ENCODE data around the gene ZNF677.
"Not testable (repeated sequence)": the region's sequence is repeated elsewhere in the genome, so short reads cannot be mapped to it uniquely, and the experiment has no call there.

The ZNF677 gene

DNA sequence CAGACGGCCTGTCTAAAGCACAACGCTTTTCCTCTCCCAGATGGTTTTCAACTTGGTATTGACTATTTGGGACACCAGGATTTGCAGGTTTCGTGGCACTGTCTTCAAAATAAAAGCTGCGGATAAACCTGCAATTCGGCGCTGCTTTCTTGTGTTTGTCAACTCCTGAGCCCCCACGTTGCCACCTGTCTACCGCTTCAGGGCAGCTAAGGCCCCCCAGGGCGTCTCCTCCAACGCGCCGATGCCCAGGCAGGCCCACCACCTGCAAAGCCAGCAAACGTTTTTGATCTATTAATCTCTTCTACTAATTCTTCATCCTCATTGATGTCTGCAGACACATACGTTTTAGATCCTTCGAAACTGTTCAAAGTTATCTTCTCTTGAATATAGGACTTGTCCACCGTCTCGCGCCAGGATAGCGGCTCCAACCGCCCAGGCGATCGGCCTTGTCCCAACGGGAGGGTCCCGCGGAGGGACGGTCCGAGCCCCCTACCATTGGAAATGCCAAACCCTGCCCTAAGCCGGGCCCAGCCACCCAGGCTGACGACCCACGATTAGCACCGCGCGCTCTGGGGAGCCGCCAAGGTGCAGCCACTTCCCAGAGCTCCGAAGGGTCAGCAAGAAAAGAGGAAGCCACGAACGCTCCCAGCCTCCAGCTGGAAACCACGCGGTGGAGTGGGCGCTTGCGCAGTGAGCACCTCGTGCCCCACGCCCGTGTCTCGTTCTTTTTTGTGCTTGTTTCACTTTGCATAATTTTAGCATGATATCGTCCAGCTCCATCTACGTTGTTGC is 36.3 kb upstream of the ZNF677 start:
- no peak overlapping the region for H4K91ac ChIP-seq (ENCODE audit: low read length)
- DNase-seq: no peak
- H3K18ac ChIP-seq (ENCODE audit: low read depth in 1 of 2, low read length in 2 of 2): no peak overlapping the region
- H3K4me3 ChIP-seq (ENCODE audit: insufficient read depth in 1 of 2, low read depth in 1 of 2, low read length in 2 of 2): peak overlapping the region in 1 of 2 experiments; percentile 24
- no peak overlapping the region for H3K14ac ChIP-seq (ENCODE audit: low read length in 2 of 2)
- H3K36me3 ChIP-seq (ENCODE audit: control insufficient read depth in 1 of 2, insufficient read depth in 2 of 2, low read depth in 1 of 2, low read length in 2 of 2): no peaks in the 10 kb centered on the region
- H2AK5ac ChIP-seq (ENCODE audit: low read length, severe bottlenecking): no peak overlapping the region
- no peak overlapping the region for H3K9ac ChIP-seq (ENCODE audit: low read length)
- H3K27me3 ChIP-seq (ENCODE audit: control insufficient read depth in 1 of 2, insufficient read depth in 1 of 2, low read length in 2 of 2): no peaks in the 10 kb centered on the region
- no peak overlapping the region for H2BK12ac ChIP-seq (ENCODE audit: low read length in 2 of 2)
- H2BK120ac ChIP-seq (ENCODE audit: low read depth, low read length): no peak overlapping the region
- no peak overlapping the region for H2BK15ac ChIP-seq (ENCODE audit: low read depth, poor library complexity, severe bottlenecking)
- H4K8ac ChIP-seq (ENCODE audit: low read length): no peak overlapping the region
- H2AFZ ChIP-seq (ENCODE audit: low read depth, low read length): no peak overlapping the region
- H3K9me3 ChIP-seq (ENCODE audit: control insufficient read depth, low read length): peaks cover 54% of the 10 kb centered on the region
- H3K4me1 ChIP-seq (ENCODE audit: control insufficient read depth, insufficient read depth, low read depth, low read length): no peaks in the 10 kb centered on the region
- 93% methylated on average over 47 of the region's 47 CpGs for WGBS
- H3K79me1 ChIP-seq (replicated peaks; ENCODE audit: low read length, poor library complexity, severe bottlenecking): no peaks in the 10 kb centered on the region
- no peak overlapping the region for H3K27ac ChIP-seq (ENCODE audit: low read length, poor library complexity, severe bottlenecking)
- no peak overlapping the region for H3K23ac ChIP-seq (ENCODE audit: low read length in 2 of 2)
- no peak overlapping the region for H2BK5ac ChIP-seq (ENCODE audit: low read depth, low read length, poor library complexity, severe bottlenecking)
- H3K4me2 ChIP-seq (ENCODE audit: low read length, poor library complexity, severe bottlenecking): no peak overlapping the region
- H3K4ac ChIP-seq (ENCODE audit: low read depth in 1 of 2, low read length in 2 of 2): no peak overlapping the region

- Histone ChIP-seq H3K18ac (ENCODE audit: low read depth in 1 of 2, low read length in 2 of 2) (no peak overlapping the region), H3K23ac (ENCODE audit: low read length in 2 of 2) (no peak overlapping the region), H2AK5ac (ENCODE audit: low read length, severe bottlenecking) (no peak overlapping the region), H2BK5ac (ENCODE audit: low read depth, low read length, poor library complexity, severe bottlenecking) (no peak overlapping the region), H3K9me3 (ENCODE audit: control insufficient read depth, low read length) (peaks cover 11% of the 10 kb centered on the region), H3K9ac (ENCODE audit: low read length) (no peak overlapping the region), H4K91ac (ENCODE audit: low read length) (no peak overlapping the region), H3K4me2 (ENCODE audit: low read length, poor library complexity, severe bottlenecking) (no peak overlapping the region), H2BK15ac (ENCODE audit: low read depth, poor library complexity, severe bottlenecking) (no peak overlapping the region), H3K27me3 (ENCODE audit: control insufficient read depth in 1 of 2, insufficient read depth in 1 of 2, low read length in 2 of 2) (no peaks in the 10 kb centered on the region), H3K79me1 (replicated peaks; ENCODE audit: low read length, poor library complexity, severe bottlenecking) (no peaks in the 10 kb centered on the region), H4K8ac (ENCODE audit: low read length) (no peak overlapping the region), H3K36me3 (ENCODE audit: control insufficient read depth in 1 of 2, insufficient read depth in 2 of 2, low read depth in 1 of 2, low read length in 2 of 2) (no peaks in the 10 kb centered on the region), H2BK12ac (ENCODE audit: low read length in 2 of 2) (no peak overlapping the region), H3K14ac (ENCODE audit: low read length in 2 of 2) (no peak overlapping the region), H2AFZ (ENCODE audit: low read depth, low read length) (no peak overlapping the region), H3K4me1 (ENCODE audit: control insufficient read depth, insufficient read depth, low read depth, low read length) (no peaks in the 10 kb centered on the region), H2BK120ac (ENCODE audit: low read depth, low read length) (no peak overlapping the region), H3K4ac (ENCODE audit: low read depth in 1 of 2, low read length in 2 of 2) (no peak overlapping the region), H3K27ac (ENCODE audit: low read length, poor library complexity, severe bottlenecking) (no peak overlapping the region), H3K4me3 (ENCODE audit: insufficient read depth in 1 of 2, low read depth in 1 of 2, low read length in 2 of 2) (no peak overlapping the region)
- DNase-seq: no peak
- WGBS: 13% methylated on average over 1 of the region's 4 CpGs
These were observed 30.4 kb upstream of the ZNF677 start for GRCh38 chr19:53285087-53285486.

DNA sequence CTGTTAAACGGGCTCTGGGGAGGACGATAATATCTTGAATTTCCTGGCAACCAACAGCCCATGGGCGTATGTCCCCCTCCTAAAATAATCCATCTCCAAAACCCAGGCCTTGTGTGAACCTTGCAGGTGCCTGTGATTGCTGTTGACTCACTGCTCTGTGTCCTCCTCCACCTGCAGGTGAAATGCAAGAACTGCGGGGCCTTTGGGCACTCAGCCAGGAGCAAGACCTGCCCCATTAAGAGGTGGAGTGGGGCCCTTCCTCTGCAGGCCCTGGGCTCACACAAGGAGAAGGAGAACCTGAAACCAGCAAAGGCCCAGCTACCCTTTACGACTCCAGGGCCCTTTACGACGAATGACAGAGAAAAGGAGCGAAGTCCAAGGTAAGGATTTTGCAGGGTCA is 27.3 kb upstream of the ZNF677 start:
- not testable (repeated sequence) for H3K4me3 ChIP-seq (ENCODE audit: insufficient read depth in 1 of 2, low read depth in 1 of 2, low read length in 2 of 2); H3K18ac ChIP-seq (ENCODE audit: low read depth in 1 of 2, low read length in 2 of 2); H3K79me1 ChIP-seq (replicated peaks; ENCODE audit: low read length, poor library complexity, severe bottlenecking); H3K27ac ChIP-seq (ENCODE audit: low read length, poor library complexity, severe bottlenecking); H3K27me3 ChIP-seq (ENCODE audit: control insufficient read depth in 1 of 2, insufficient read depth in 1 of 2, low read length in 2 of 2); H3K4me2 ChIP-seq (ENCODE audit: low read length, poor library complexity, severe bottlenecking); H3K36me3 ChIP-seq (ENCODE audit: control insufficient read depth in 1 of 2, insufficient read depth in 2 of 2, low read depth in 1 of 2, low read length in 2 of 2); H3K9ac ChIP-seq (ENCODE audit: low read length); H2BK12ac ChIP-seq (ENCODE audit: low read length in 2 of 2); H2AK5ac ChIP-seq (ENCODE audit: low read length, severe bottlenecking); H3K4ac ChIP-seq (ENCODE audit: low read depth in 1 of 2, low read length in 2 of 2); H3K4me1 ChIP-seq (ENCODE audit: control insufficient read depth, insufficient read depth, low read depth, low read length); H2BK120ac ChIP-seq (ENCODE audit: low read depth, low read length); H2AFZ ChIP-seq (ENCODE audit: low read depth, low read length); H4K8ac ChIP-seq (ENCODE audit: low read length); H3K14ac ChIP-seq (ENCODE audit: low read length in 2 of 2); H2BK15ac ChIP-seq (ENCODE audit: low read depth, poor library complexity, severe bottlenecking); H4K91ac ChIP-seq (ENCODE audit: low read length); H3K23ac ChIP-seq (ENCODE audit: low read length in 2 of 2); H2BK5ac ChIP-seq (ENCODE audit: low read depth, low read length, poor library complexity, severe bottlenecking); DNase-seq
- peaks cover 18% of the 10 kb centered on the region for H3K9me3 ChIP-seq (ENCODE audit: control insufficient read depth, low read length)
- no CpG with 5 or more reads among the region's 8 CpGs for WGBS

- no peak overlapping the region for H4K91ac ChIP-seq (ENCODE audit: low read length)
- H2BK120ac ChIP-seq (ENCODE audit: low read depth, low read length): no peak overlapping the region
- H2AFZ ChIP-seq (ENCODE audit: low read depth, low read length): no peak overlapping the region
- H3K14ac ChIP-seq (ENCODE audit: low read length in 2 of 2): no peak overlapping the region
- no peak overlapping the region for H3K27ac ChIP-seq (ENCODE audit: low read length, poor library complexity, severe bottlenecking)
- H3K36me3 ChIP-seq (ENCODE audit: control insufficient read depth in 1 of 2, insufficient read depth in 2 of 2, low read depth in 1 of 2, low read length in 2 of 2): no peaks in the 10 kb centered on the region
- no peak overlapping the region for H3K23ac ChIP-seq (ENCODE audit: low read length in 2 of 2)
- no peak overlapping the region for H3K4ac ChIP-seq (ENCODE audit: low read depth in 1 of 2, low read length in 2 of 2)
- H3K27me3 ChIP-seq (ENCODE audit: control insufficient read depth in 1 of 2, insufficient read depth in 1 of 2, low read length in 2 of 2): no peaks in the 10 kb centered on the region
- no CpG with 5 or more reads among the region's 2 CpGs for WGBS
- no peak overlapping the region for H2BK12ac ChIP-seq (ENCODE audit: low read length in 2 of 2)
- no peaks in the 10 kb centered on the region for H3K79me1 ChIP-seq (replicated peaks; ENCODE audit: low read length, poor library complexity, severe bottlenecking)
- H4K8ac ChIP-seq (ENCODE audit: low read length): no peak overlapping the region
- no peak for DNase-seq
- no peaks in the 10 kb centered on the region for H3K4me1 ChIP-seq (ENCODE audit: control insufficient read depth, insufficient read depth, low read depth, low read length)
- H3K9me3 ChIP-seq (ENCODE audit: control insufficient read depth, low read length): peaks cover 43% of the 10 kb centered on the region
- no peak overlapping the region for H3K4me3 ChIP-seq (ENCODE audit: insufficient read depth in 1 of 2, low read depth in 1 of 2, low read length in 2 of 2)
- H2BK5ac ChIP-seq (ENCODE audit: low read depth, low read length, poor library complexity, severe bottlenecking): no peak overlapping the region
- H2BK15ac ChIP-seq (ENCODE audit: low read depth, poor library complexity, severe bottlenecking): no peak overlapping the region
- no peak overlapping the region for H2AK5ac ChIP-seq (ENCODE audit: low read length, severe bottlenecking)
- H3K4me2 ChIP-seq (ENCODE audit: low read length, poor library complexity, severe bottlenecking): no peak overlapping the region
- no peak overlapping the region for H3K9ac ChIP-seq (ENCODE audit: low read length)
- H3K18ac ChIP-seq (ENCODE audit: low read depth in 1 of 2, low read length in 2 of 2): no peak overlapping the region
These were observed 20.8 kb upstream of the ZNF677 start for GRCh38 chr19:53275480-53275879.
